IPS-18c (cell line): ENCODE measurements around the gene FITM1.

ENCODE experiments used
- H3K4me3 ChIP-seq: 2 replicates; pipeline ENCODE4 v1.7.0; 2013; ENCODE audit warnings: low read depth, mild to moderate bottlenecking, low read length, moderate library complexity; ENCODE audit not compliant: insufficient read depth
- H3K9me3 ChIP-seq: one replicate; pipeline ENCODE4 v1.6.1; 2013; ENCODE audit warnings: mild to moderate bottlenecking, low read length, moderate library complexity; ENCODE audit not compliant: control insufficient read depth, insufficient read depth

FITM1 gene

DNA sequence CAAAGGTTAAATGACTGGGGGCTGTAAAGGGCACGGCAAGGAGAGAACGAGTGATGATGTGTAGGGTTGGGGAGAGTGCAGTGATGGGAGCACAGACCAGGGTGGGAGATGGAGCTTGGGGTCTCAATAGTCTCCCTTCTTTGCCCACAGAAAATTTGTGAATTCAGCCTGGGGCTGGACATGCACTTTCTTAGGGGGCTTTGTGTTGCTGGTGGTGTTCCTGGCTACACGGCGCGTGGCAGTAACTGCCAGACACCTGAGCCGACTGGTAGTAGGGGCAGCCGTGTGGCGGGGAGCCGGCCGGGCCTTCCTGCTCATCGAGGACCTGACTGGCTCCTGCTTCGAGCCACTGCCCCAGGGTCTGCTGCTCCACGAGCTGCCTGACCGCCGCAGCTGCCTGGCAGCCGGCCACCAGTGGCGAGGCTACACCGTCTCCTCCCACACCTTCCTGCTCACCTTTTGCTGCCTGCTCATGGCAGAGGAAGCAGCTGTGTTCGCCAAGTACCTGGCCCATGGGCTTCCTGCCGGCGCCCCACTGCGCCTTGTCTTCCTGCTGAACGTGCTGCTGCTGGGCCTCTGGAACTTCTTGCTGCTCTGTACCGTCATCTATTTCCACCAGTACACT, 1.7 kb downstream of the FITM1 start:
- H3K4me3 ChIP-seq: no peak overlapping the region

DNA sequence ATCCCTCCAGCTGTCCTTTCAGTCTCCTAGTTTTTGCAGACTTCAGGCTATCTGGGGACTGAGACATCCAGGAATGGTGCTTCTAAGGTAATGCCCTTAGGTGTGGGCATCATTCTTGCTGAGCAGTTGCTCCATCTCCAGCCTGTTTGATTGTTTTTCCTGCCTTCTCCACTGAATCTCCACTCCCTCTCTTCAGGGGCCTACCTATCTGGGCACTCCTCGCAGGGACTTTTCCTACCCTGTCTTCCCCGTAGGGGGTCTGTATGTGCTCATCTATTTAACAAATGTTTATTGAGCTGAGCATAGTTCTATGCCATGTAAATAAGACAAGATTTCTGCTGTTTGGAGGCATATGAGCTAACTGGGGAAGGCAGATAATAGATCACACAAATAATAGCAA, 2.5 kb downstream of the FITM1 start:
- Histone ChIP-seq H3K9me3 (no peaks in the 10 kb centered on the region), H3K4me3 (no peak overlapping the region)

More for the DNA sequence above, 1.7 kb downstream of the FITM1 start:
- H3K9me3 ChIP-seq: no peaks in the 10 kb centered on the region

DNA sequence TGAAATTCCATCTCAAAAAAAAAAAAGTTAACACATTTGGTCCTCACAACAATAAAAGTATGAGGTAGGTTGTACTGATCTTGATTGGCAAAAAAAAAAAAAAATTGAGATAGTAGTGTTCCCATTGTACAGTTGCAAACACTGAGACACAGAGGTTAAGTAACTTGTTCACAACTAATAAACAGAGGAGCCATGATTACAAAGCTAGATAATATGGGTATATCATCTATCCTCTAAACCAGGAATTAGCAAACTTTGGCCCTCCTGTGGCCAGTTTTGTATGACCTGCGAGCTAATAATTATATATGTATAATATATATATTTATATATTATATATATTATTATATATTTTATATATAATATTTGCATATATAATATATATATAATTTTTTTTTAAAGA, 3.3 kb downstream of the FITM1 start:
- Histone ChIP-seq H3K4me3 (no peak overlapping the region), H3K9me3 (no peaks in the 10 kb centered on the region)

DNA sequence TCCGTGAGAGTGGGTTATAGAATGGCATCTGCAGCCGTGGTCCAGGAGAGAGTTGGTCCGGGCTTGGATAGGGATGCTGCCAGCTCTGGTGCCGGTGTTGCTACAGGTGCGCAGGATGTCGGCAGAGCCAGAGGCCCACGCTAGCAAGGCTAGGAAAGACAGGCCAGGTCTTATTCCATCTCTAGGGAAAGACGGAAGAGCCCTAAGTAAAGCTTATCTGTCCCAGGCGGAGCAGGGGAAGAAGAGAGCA, 5.0 kb downstream of the FITM1 start:
- peak overlapping the region; percentile 91 for H3K4me3 ChIP-seq
- H3K9me3 ChIP-seq: no peaks in the 10 kb centered on the region

DNA sequence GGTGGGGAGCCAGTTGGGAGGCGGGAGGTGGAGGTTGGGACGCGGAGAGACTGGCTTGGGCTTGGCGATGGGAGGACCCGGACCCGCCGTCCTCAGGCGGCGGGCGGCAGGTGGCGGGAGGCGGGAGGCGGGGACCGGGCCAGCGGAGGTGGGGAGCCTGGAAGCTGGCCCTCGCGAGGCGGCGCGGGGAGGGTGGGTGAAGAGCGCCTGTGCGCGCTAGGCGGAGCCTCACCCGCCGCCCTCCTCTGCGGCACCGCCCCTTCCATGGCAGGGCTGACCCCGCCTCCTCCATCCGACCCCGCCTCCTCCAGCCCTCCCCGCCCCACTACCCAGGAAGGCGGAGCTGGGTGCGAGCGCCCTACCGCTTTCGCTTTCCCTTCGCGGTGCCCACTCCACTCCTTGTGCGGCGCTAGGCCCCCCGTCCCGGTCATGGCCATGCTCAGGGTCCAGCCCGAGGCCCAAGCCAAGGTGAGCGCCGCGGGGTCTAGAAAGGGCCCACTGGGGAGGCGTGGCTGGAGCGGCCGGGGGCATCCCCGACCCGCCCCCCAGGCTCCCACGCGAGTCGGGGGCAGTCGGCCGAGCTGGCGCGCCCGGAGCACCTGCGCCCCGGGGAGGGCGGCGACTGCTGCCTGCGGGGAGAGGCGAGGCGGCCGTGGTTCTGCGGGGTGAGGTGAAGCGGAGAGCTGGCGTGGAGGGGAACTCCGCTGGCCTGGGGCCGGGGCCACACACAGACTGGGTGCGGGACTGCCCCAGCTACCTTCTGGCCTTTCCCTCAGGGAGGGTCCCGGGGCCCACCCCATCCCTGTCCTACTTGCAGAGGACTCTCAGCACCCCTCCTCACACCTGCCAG, 5.6 kb downstream of the FITM1 start, which contains the start of gene PSME1:
Gene PSME1 (plus strand): TSS at position 361 of the 850 bp plus-strand sequence. CDS start 69 bp downstream, at position 430.
- Histone ChIP-seq H3K9me3 (no peaks in the 10 kb centered on the region), H3K4me3 (peak within 1 kb of the TSS; percentile 91)

DNA sequence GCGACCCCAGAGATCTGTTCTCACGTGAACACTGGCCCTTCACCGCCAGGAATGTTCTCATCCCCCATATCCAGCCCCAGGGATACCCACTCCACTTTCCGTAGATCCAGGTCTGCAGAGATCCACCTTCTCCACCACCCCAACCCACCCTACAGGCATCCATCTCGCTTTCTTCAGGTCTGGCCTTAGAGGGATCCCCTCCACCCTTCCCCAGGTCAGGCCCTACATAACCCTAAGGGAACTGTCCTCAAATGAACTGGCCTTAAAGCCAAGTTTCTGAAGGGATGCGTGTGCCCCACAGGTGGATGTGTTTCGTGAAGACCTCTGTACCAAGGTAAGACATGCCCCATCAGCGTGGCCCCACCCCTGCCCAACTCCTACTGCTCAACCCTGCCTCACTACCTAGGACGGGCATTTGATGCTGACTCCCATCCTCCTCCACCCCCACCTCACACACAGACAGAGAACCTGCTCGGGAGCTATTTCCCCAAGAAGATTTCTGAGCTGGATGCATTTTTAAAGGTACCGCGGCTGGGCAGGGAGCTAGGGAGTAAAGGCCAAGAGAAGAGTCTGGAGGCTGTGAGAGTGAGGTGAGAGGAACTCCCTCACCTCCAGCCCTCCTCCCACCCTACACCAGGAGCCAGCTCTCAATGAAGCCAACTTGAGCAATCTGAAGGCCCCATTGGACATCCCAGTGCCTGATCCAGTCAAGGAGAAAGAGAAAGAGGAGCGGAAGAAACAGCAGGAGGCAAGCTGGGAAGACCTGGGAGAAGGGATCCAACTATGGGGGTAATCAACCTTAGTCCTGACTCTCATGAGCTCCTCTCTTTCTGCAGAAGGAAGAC, 6.4 kb downstream of the FITM1 start:
- H3K9me3 ChIP-seq: no peaks in the 10 kb centered on the region
- H3K4me3 ChIP-seq: peak overlapping the region; percentile 91

DNA sequence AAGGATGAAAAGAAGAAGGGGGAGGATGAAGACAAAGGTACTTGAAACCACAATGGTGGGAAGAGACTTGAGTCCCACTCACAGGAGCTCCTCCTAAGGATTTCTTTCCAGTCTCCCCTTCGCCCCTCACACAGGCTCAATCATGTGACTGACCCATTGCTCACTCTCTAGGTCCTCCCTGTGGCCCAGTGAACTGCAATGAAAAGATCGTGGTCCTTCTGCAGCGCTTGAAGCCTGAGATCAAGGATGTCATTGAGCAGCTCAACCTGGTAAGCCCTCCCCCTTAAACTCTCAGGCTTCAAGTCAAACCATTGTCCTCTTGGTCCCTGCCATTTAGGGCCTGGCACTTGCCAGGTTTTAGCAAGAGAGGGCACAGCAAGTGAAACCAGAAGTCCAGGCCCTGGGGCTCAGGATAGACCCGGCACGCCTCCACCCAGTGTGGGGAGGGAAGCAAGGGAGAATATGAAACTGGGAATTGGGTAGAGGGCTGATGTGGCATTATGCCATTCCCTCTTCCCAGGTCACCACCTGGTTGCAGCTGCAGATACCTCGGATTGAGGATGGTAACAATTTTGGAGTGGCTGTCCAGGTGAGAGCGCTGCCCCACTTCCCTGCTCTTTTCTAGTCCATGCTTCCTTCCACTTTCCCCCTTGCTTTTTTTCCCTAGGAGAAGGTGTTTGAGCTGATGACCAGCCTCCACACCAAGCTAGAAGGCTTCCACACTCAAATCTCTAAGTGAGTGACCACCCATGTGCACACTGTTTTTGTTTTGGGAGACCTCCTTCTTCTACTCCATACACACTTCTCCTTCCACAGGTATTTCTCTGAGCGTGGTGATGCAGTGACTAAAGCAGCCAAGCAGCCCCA, 7.3 kb downstream of the FITM1 start:
- Histone ChIP-seq H3K9me3 (no peaks in the 10 kb centered on the region), H3K4me3 (no peak overlapping the region; the same call in 1 of the 2 replicates)

DNA sequence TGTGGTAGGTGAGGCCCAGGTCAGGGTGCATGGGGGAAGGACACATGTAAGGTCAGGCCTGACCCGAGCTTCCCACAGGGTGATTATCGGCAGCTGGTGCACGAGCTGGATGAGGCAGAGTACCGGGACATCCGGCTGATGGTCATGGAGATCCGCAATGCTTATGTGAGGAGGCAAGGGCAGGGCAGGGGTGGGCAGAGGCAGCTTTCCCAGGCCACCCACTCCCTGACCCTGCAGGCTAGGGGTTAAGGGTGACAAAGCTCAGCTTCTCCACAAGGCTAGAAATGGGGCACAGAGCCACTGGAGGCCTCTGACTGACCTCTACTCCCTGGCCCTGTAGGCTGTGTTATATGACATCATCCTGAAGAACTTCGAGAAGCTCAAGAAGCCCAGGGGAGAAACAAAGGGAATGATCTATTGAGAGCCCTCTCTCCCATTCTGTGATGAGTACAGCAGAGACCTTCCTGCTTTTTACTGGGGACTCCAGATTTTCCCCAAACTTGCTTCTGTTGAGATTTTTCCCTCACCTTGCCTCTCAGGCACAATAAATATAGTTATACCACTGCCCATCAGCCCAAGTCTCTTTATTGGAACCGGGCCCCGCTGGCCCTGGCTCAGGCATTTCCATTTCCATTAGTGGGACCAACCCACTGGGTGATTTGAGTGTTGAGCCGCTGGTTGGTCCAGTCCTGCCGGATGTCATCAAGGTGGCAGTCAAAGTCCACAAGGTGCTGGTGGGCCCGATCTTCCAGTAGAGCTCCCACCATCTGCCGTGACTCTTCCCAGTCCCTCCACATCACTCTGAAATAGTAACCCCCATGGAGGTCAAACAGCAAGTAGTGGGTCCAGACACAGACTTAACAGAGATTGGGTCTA, 8.2 kb downstream of the FITM1 start:
- no peak overlapping the region for H3K4me3 ChIP-seq
- no peaks in the 10 kb centered on the region for H3K9me3 ChIP-seq

DNA sequence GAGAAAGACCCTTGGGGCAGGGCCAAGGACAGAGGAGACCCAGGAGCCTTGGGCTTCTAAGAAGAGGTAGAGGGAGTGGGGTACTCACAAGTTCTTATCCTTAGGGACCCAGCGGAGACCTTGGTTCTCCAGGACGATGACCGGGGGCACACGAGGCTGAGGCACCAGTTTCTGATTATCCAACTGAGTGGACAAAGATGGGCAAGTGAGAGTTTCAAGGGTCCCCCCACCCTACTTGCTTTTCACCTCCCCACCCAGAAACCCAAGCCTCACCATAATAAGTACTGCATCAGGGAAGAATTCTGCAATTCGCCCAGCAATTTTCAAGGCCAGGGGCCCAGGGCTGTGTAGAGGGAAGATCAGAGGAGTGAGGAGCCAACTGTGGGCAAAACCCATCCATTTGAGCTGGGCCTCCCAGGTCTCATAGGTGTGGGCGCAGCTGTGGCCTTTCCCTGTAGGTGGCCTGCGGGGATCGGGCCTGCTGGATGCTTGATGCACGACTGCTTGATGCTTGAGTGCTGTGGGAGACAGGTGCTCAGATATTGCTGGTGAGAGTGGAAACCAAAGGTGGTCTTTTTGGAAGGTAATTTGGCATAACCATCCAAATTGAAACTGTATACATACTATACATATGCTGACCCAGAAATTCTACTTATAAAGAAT, 8.9 kb downstream of the FITM1 start:
- peak overlapping the region; percentile 15 for H3K4me3 ChIP-seq

DNA sequence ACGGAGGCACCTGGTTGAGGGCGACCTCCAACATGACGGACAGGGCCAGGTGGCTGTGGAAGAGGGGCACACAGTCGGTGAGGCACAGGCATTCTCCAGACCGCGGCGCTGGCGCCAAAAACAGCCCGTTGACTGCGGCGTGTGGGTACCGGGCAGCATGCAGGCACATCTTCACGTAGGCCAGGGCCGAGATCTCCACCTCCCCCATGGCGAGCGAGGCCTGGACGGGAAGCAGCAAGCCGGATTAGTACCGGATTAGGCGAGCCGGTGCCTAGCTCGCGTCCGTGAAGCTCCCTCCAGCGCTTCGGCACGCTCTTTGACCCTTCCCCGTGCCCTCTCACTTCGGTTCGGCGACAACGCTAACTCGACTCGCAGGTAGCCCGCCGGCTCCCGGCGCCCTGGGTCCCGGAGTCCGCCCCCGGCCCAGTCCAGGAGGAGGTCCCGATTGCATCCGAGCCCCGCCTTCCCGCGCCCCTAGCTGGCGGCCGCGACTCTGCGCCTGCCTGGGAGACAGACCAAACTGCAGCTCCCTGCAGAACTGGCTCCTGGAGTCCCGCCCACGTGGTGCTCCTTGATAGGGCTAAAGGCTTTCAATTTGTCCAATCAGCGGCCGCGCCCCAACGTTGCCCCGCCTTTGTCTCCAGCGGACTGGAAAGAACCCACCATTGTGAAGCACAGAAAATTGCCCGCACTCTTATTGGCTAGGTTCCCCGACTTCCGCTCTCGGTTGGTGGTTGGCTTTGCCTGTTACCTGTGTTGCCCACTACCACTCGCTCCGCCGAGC, 10.8 kb downstream of the FITM1 start, which contains the start of gene EMC9:
Gene EMC9 (minus strand): TSS at position 495 of the 784 bp plus-strand sequence. CDS start 287 bp downstream, at position 208.
- peak within 1 kb of the TSS; percentile 73 for H3K4me3 ChIP-seq

More for the DNA sequence above, 8.9 kb downstream of the FITM1 start:
- no peaks in the 10 kb centered on the region for H3K9me3 ChIP-seq

DNA sequence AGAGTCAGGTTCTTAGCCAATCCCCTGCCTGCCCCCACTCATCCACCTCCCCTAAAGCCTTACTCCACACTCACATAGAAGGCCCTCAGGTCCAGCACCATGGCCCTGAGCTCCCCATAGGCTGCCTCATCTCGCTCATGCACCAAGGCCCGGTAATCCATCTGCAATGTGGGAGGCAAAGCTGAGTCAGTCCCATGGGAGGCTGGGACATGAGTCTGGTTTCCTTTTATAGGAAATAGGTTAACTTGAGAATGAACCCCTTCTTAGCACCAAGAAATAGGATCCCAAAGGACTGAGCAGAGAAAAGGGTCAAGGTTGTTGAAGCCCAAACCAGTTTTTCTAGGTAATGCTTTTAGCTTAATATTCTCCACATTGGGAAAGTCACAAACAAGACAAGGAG, 13.1 kb downstream of the FITM1 start:
- Histone ChIP-seq H3K4me3 (no peak overlapping the region), H3K9me3 (no peaks in the 10 kb centered on the region)

More for the DNA sequence above, 10.8 kb downstream of the FITM1 start, which contains the start of gene EMC9:
- H3K9me3 ChIP-seq: no peaks in the 10 kb centered on the region

DNA sequence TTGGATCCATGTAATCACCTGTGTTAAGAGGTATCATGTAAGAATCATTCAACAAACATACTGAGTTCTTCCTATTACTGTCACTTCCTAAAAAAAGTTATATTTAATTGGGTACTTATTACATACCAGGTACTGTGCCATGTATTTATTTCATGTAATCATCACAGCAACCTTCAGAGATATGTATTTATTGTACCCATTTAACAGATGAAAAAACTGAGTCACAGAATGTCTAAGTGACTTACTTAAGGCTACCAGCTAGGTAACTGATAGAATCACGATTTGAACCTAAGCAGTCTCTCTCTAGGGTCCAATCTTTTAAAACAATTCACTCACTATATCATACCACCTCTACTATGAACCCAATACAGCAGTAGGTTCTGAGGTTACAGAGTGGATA, 14.0 kb downstream of the FITM1 start:
- Histone ChIP-seq H3K9me3 (no peaks in the 10 kb centered on the region), H3K4me3 (no peak overlapping the region)

DNA sequence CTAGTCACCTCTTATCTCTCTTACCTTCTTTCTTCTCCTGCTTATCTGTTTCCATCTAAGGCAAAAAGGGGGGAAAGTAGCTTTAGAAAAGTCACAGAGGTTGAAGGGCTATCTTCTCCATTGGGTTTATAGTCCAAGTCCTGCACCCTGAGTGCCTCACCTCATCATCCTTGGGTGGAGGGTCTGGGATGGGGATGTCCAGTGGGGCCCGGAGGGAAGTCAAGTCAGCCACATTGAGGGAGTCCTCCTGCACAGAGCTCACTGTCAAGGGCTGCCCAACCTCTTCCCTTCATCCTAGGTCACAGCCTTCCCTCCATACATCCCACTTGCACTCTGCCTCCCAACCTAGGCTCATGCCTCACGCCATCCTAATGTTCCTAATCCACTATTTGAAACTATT, 14.8 kb downstream of the FITM1 start:
- H3K4me3 ChIP-seq: peak overlapping the region; percentile 66; the same call in 1 of the 2 replicates

DNA sequence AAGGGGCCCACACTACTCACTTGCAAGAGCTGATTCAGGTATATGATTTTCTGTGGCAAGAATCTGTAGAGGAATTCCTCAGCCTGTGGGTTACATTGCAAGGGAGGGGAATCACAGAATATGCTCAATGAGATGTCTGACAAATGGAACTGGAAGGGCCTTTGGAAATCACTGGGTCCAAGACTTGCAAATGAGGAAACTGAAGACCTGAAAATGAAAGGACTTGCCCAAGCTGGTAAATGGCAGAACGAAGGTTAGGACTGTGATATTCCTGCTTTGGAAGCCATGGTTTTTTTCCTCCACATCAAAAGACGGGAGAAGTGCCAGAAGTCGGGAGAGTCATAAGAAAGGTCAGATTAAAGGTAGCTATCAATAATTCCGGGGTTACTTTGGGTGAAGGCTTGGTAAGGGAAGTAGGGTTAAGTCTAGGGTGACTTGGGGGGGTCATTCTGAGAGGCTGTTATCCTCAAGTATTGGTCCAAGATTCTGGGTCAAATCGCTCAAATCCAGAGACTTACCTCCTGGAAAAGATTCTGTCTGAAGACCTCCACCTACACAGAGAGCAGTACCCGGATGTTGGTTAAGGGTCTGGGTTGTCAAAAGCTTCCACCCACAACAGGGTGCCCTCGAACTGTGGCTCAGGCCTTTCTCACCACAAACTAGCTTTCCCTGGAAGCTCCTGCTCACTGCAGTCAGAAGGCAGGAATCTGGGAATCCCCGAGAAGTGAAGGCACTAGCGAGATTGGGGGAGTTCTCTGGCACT, 15.4 kb downstream of the FITM1 start:
- peak overlapping the region; percentile 66 for H3K4me3 ChIP-seq
- no peaks in the 10 kb centered on the region for H3K9me3 ChIP-seq

More for the DNA sequence above, 14.8 kb downstream of the FITM1 start:
- H3K9me3 ChIP-seq: no peaks in the 10 kb centered on the region
